T-helper 1 cell treated with Interleukin-12 subunit alpha and Interleukin-12 subunit beta and Interleukin-4 antibody, amounts not matched to agents 30 μg/mL and 1 μg/mL, for 36 hours (primary cell): ENCODE results near the gene MYCBPAP.

Experiments
- H3K27ac Mint-ChIP-seq: one replicate; pipeline ENCODE4 v1.8.0; 2021; ENCODE audit warnings: mild to moderate bottlenecking, mixed read lengths
- H3K27me3 Mint-ChIP-seq: one replicate; pipeline ENCODE4 v1.8.0; 2021; ENCODE audit warnings: low read depth, mixed read lengths
- H3K36me3 Mint-ChIP-seq: one replicate; pipeline ENCODE4 v1.8.0; 2021; ENCODE audit warnings: low read depth, mixed read lengths
- H3K4me1 Mint-ChIP-seq: one replicate; pipeline ENCODE4 v1.8.0; 2021; ENCODE audit warnings: low read depth, mixed read lengths
- H3K4me3 Mint-ChIP-seq: one replicate; pipeline ENCODE4 v1.8.0; 2021; ENCODE audit warnings: mild to moderate bottlenecking, moderate library complexity, mixed read lengths
- H3K9me3 Mint-ChIP-seq: one replicate; pipeline ENCODE4 v1.8.0; 2021; ENCODE audit warnings: mixed read lengths

Gene MYCBPAP

GRCh38 chr17:50565402-50566350 lies 57.4 kb downstream of the MYCBPAP start:
- Mint-ChIP-seq H3K36me3 (no peaks in the 10 kb centered on the region), H3K9me3 (no peaks in the 10 kb centered on the region), H3K4me1 (peaks cover 5% of the 10 kb centered on the region), H3K4me3 (no peak overlapping the region), H3K27ac (no peak overlapping the region), H3K27me3 (peaks cover 64% of the 10 kb centered on the region)

DNA sequence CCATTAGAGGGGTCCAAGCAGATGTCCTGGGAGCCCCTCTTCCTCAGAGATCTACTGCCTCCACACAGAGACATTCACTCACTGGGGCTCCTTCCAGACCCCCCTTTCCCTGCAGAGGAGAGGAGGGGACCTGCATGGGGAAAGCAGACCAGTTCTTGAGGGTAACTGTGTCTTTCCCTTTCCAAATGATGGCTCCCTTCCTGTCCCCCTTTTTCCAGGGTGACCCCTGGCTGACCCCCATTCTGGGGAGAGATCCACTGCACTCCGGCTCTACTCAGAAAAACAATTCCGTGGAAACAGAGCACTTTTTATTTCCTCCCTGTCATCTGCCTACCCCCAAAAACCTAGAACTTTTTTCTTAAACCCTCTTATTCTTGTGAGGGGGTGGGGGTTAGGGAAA lies 58.6 kb downstream of the MYCBPAP start:
- H3K27me3 Mint-ChIP-seq = peaks cover 64% of the 10 kb centered on the region
- H3K9me3 Mint-ChIP-seq = no peaks in the 10 kb centered on the region
- H3K4me3 Mint-ChIP-seq = no peak overlapping the region
- no peaks in the 10 kb centered on the region for H3K36me3 Mint-ChIP-seq
- peaks cover 5% of the 10 kb centered on the region for H3K4me1 Mint-ChIP-seq
- H3K27ac Mint-ChIP-seq = no peak overlapping the region

DNA sequence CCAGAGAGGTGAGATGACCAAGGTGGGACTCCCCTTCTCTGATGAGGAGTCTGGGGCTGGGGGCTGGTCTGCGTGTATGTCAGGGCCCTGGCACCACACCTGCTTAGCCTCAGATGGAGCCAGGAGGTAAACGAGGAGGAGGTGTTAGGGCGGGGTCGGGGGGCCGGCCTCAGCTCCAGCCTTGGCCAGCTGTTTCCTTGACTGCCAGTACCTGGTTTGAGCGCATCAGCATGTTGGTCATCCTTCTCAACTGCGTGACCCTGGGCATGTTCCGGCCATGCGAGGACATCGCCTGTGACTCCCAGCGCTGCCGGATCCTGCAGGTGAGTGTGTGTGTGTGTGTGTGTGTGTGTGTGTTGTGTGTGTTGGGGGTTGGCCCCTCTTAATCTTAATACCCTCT lies 60.4 kb downstream of the MYCBPAP start:
- H3K4me1 Mint-ChIP-seq = no peaks in the 10 kb centered on the region
- H3K27me3 Mint-ChIP-seq = peaks cover 47% of the 10 kb centered on the region

DNA sequence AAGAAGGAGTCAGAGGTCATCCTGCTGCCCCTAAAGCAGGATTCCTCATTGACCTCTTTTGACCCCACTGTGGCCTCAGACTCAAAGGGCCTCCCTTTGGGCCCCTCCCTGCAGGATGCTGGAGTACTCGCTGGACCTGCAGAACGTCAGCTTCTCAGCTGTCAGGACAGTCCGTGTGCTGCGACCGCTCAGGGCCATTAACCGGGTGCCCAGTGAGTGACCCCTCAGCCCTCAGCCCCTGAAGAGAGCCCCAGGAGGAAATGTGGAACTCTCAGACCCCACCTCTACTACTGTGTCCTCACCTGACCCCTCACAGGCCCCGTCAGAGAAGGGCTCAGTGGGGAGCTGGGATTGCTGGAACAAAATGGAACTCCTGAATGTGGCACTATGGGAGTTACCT lies 61.4 kb downstream of the MYCBPAP start:
- peaks cover 37% of the 10 kb centered on the region for H3K27me3 Mint-ChIP-seq
- no peaks in the 10 kb centered on the region for H3K36me3 Mint-ChIP-seq
- no peak overlapping the region for H3K4me3 Mint-ChIP-seq
- H3K27ac Mint-ChIP-seq = no peak overlapping the region
- no peaks in the 10 kb centered on the region for H3K9me3 Mint-ChIP-seq
- no peaks in the 10 kb centered on the region for H3K4me1 Mint-ChIP-seq

More for the DNA sequence above, 60.4 kb downstream of the MYCBPAP start:
- no peaks in the 10 kb centered on the region for H3K9me3 Mint-ChIP-seq
- H3K4me3 Mint-ChIP-seq = no peak overlapping the region
- no peaks in the 10 kb centered on the region for H3K36me3 Mint-ChIP-seq
- H3K27ac Mint-ChIP-seq = no peak overlapping the region

- no peaks in the 10 kb centered on the region for H3K4me1 Mint-ChIP-seq
- no peaks in the 10 kb centered on the region for H3K9me3 Mint-ChIP-seq
- H3K36me3 Mint-ChIP-seq = no peaks in the 10 kb centered on the region
- H3K4me3 Mint-ChIP-seq = no peak overlapping the region
- no peak overlapping the region for H3K27ac Mint-ChIP-seq
- peaks cover 33% of the 10 kb centered on the region for H3K27me3 Mint-ChIP-seq
Measured at GRCh38 chr17:50570032-50570431, 61.8 kb downstream of the MYCBPAP start.

DNA sequence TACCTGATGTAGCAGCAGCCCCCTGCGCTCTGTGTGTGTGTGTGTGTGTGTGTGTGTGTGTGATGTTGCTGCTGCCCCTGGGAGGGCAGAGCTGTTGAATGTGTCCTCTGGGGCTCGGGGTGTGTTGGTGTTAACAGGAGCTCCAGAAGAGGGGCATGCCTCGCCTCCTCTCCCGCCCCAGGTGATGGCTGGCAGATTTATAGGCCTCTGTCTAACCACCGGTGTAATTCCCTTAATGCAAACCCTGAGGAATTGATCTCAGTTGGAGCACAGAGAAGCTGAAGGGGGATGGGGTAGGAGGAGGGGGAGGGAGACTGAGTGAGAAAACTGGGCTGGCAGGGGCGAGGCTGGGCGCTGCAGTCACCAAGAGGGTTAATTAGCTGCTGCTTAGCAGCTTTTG lies 62.3 kb downstream of the MYCBPAP start:
- Mint-ChIP-seq H3K27me3 (peaks cover 28% of the 10 kb centered on the region), H3K9me3 (no peaks in the 10 kb centered on the region), H3K4me1 (no peaks in the 10 kb centered on the region), H3K36me3 (no peaks in the 10 kb centered on the region), H3K4me3 (no peak overlapping the region), H3K27ac (no peak overlapping the region)

DNA sequence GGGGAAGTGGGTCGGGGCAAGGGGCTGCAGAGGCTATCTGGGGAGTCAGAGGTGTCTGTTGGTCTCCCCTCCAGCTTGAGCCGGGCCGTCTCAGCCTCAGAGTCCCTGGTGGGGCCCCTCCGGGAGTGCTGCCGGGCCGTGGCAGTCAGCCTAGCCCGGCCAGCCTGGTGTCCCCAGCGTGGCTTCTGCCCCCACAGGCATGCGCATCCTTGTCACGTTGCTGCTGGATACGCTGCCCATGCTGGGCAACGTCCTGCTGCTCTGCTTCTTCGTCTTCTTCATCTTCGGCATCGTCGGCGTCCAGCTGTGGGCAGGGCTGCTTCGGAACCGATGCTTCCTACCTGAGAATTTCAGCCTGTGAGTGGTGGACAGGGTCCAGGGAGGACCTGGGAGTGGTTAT lies 63.4 kb downstream of the MYCBPAP start:
- H3K27me3 Mint-ChIP-seq = peaks cover 16% of the 10 kb centered on the region
- no peak overlapping the region for H3K4me3 Mint-ChIP-seq

DNA sequence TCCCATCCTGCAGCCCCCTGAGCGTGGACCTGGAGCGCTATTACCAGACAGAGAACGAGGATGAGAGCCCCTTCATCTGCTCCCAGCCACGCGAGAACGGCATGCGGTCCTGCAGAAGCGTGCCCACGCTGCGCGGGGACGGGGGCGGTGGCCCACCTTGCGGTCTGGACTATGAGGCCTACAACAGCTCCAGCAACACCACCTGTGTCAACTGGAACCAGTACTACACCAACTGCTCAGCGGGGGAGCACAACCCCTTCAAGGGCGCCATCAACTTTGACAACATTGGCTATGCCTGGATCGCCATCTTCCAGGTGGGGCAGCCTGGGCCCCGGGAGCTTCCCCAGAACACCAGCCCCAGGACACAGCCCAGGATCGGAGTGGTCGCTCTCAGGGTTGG lies 64.3 kb downstream of the MYCBPAP start:
- no peak overlapping the region for H3K4me3 Mint-ChIP-seq
- H3K4me1 Mint-ChIP-seq = no peaks in the 10 kb centered on the region
- H3K9me3 Mint-ChIP-seq = no peaks in the 10 kb centered on the region
- H3K36me3 Mint-ChIP-seq = no peaks in the 10 kb centered on the region
- H3K27ac Mint-ChIP-seq = no peak overlapping the region
- peaks cover 10% of the 10 kb centered on the region for H3K27me3 Mint-ChIP-seq

More for the DNA sequence above, 63.4 kb downstream of the MYCBPAP start:
- H3K36me3 Mint-ChIP-seq = no peaks in the 10 kb centered on the region
- H3K9me3 Mint-ChIP-seq = no peaks in the 10 kb centered on the region
- no peaks in the 10 kb centered on the region for H3K4me1 Mint-ChIP-seq
- no peak overlapping the region for H3K27ac Mint-ChIP-seq

DNA sequence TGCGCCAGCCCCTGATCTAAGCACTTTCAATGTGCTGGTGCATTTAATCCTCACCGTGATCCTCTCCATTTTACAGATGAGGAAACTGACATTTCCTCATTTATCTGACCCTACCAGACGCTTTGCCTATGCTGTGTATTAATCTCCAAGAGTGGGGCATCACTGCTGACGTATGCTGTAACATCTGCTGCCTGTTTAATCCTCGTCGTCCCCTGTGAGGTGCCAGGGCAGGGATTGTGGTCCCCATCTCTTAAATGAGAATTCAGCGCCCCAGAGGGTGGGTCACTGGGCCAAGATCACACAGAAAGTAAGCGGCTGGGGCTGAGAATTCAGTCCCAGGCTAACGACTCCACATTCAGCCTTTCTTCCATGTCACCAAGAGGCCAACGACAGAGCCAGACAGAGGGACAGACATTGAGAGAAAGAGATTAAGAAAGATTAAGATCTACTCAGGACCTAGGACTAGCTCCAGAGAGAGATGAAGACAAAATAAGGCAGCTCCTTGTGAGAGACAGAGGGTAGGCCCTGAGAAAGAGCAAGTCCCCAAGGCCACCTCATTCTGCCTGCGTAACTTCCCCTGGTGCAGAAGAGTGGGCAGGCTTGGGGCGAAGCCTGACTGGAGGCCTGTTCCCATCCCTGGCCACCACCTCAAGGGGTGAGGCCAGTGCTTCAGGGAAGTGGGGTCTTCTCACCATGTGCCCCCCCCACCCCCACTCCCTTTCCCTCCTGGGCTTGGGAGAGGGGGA lies 65.8 kb downstream of the MYCBPAP start:
- Mint-ChIP-seq H3K4me1 (no peaks in the 10 kb centered on the region), H3K4me3 (no peak overlapping the region), H3K27me3 (no peaks in the 10 kb centered on the region), H3K27ac (no peak overlapping the region), H3K9me3 (no peaks in the 10 kb centered on the region), H3K36me3 (no peaks in the 10 kb centered on the region)

DNA sequence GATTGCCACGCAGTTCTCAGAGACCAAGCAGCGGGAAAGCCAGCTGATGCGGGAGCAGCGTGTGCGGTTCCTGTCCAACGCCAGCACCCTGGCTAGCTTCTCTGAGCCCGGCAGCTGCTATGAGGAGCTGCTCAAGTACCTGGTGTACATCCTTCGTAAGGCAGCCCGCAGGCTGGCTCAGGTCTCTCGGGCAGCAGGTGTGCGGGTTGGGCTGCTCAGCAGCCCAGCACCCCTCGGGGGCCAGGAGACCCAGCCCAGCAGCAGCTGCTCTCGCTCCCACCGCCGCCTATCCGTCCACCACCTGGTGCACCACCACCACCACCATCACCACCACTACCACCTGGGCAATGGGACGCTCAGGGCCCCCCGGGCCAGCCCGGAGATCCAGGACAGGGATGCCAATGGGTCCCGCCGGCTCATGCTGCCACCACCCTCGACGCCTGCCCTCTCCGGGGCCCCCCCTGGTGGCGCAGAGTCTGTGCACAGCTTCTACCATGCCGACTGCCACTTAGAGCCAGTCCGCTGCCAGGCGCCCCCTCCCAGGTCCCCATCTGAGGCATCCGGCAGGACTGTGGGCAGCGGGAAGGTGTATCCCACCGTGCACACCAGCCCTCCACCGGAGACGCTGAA lies 67.5 kb downstream of the MYCBPAP start:
- H3K4me1 Mint-ChIP-seq = no peaks in the 10 kb centered on the region
- no peak overlapping the region for H3K4me3 Mint-ChIP-seq
- H3K36me3 Mint-ChIP-seq = no peaks in the 10 kb centered on the region
- H3K9me3 Mint-ChIP-seq = no peaks in the 10 kb centered on the region
- no peaks in the 10 kb centered on the region for H3K27me3 Mint-ChIP-seq
- no peak overlapping the region for H3K27ac Mint-ChIP-seq

- Mint-ChIP-seq H3K27ac (no peak overlapping the region), H3K9me3 (no peaks in the 10 kb centered on the region), H3K4me1 (no peaks in the 10 kb centered on the region), H3K27me3 (peaks cover under 1% of the 10 kb centered on the region), H3K36me3 (no peaks in the 10 kb centered on the region), H3K4me3 (no peak overlapping the region)
Measured at GRCh38 chr17:50576864-50577263, 68.6 kb downstream of the MYCBPAP start.

DNA sequence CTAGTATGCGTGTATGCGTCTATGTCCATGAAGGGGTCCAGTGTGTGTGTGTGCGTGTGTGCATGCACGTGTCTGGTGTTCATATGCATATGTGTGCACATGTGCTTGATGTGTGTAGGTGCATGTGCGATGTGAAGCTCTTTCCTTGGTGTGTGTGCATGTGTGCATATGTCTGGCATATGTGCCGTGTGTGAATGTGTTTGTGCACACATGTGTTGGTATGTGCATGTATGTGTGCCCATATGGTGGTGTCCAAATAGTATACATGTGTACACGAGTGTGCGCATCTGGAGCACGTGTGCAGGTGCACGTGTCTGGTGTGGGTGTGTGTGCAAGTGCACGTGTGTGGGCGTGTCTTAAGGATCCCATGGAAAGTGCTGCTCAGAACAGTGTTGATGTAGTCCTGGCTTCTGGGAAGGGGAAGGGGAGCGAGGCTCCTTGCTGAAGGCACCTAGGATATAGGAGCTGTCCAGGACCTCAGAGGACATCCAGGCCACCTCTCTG lies 69.3 kb downstream of the MYCBPAP start:
- no peaks in the 10 kb centered on the region for H3K9me3 Mint-ChIP-seq
- no peaks in the 10 kb centered on the region for H3K36me3 Mint-ChIP-seq
- H3K4me1 Mint-ChIP-seq = no peaks in the 10 kb centered on the region
- peaks cover 4% of the 10 kb centered on the region for H3K27me3 Mint-ChIP-seq
- H3K4me3 Mint-ChIP-seq = no peak overlapping the region
- H3K27ac Mint-ChIP-seq = no peak overlapping the region

DNA sequence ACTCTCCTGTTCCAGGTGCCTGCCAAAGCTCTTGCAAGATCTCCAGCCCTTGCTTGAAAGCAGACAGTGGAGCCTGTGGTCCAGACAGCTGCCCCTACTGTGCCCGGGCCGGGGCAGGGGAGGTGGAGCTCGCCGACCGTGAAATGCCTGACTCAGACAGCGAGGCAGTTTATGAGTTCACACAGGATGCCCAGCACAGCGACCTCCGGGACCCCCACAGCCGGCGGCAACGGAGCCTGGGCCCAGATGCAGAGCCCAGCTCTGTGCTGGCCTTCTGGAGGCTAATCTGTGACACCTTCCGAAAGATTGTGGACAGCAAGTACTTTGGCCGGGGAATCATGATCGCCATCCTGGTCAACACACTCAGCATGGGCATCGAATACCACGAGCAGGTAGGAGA lies 69.9 kb downstream of the MYCBPAP start:
- no peak overlapping the region for H3K4me3 Mint-ChIP-seq
- no peaks in the 10 kb centered on the region for H3K36me3 Mint-ChIP-seq
- no peaks in the 10 kb centered on the region for H3K4me1 Mint-ChIP-seq
- H3K27me3 Mint-ChIP-seq = peaks cover 4% of the 10 kb centered on the region
- no peaks in the 10 kb centered on the region for H3K9me3 Mint-ChIP-seq
- H3K27ac Mint-ChIP-seq = no peak overlapping the region

- Mint-ChIP-seq H3K4me1 (no peaks in the 10 kb centered on the region), H3K27me3 (peaks cover 4% of the 10 kb centered on the region), H3K36me3 (no peaks in the 10 kb centered on the region), H3K4me3 (no peak overlapping the region), H3K9me3 (no peaks in the 10 kb centered on the region), H3K27ac (no peak overlapping the region)
Measured at GRCh38 chr17:50579399-50579798, 71.2 kb downstream of the MYCBPAP start.
